Spleen (tissue), 7 donors: Measurements from ENCODE around the gene BCAR1.

Source experiments
- CTCF ChIP-seq, 11 experiments: fragments of 200-600 bp in 7 of 11; fragments of 450-650 bp in 4 of 11; sonication (generic) in 4 of 11; IDR thresholded peaks in 8 of 11; conservative IDR thresholded peaks in 3 of 11; 1 replicate in 7 of 11; 2 replicates in 4 of 11; pipeline versions ENCODE4 v1.4.0 to v1.8.0; 2016 to 2021; ENCODE audit warnings: antibody characterized with exemption in 11 of 11, inconsistent platforms in 4 of 11, mild to moderate bottlenecking in 1 of 11
- POLR2A ChIP-seq, 3 donors: fragments of 450-650 bp; IDR thresholded peaks; one replicate each; pipeline ENCODE4 v1.5.1; 2017; ENCODE audit warnings: antibody characterized with exemption in 3 of 3, mild to moderate bottlenecking in 1 of 3
- donor health status: DM: no; HTN: no; CAD: no; lungs with moderate emphysema.
- donor health status: DM: no; HTN: no; CAD: no.
- donor health status: DM: no; HTN: no; CAD: no.

- TF ChIP-seq CTCF (IDR thresholded peaks at IDR 0.05 in 8 of 11, conservative IDR thresholded peaks at IDR 0.05 in 3 of 11) (no peak), POLR2A (IDR thresholded peaks at IDR 0.05) (no peak)
Observed at GRCh38 chr16:75244225-75244809, 7.1 kb downstream of the BCAR1 start.
